Dedifferentiated amniotic fluid mesenchymal stem cell (primary cell): ENCODE data around the gene CDKAL1.

Experiments used
- DNase-seq: peaks from one replicate; pipeline ENCODE4 v3.0.0-alpha.2; 2016; ENCODE audit errors: extremely low spot score

Gene CDKAL1

DNA sequence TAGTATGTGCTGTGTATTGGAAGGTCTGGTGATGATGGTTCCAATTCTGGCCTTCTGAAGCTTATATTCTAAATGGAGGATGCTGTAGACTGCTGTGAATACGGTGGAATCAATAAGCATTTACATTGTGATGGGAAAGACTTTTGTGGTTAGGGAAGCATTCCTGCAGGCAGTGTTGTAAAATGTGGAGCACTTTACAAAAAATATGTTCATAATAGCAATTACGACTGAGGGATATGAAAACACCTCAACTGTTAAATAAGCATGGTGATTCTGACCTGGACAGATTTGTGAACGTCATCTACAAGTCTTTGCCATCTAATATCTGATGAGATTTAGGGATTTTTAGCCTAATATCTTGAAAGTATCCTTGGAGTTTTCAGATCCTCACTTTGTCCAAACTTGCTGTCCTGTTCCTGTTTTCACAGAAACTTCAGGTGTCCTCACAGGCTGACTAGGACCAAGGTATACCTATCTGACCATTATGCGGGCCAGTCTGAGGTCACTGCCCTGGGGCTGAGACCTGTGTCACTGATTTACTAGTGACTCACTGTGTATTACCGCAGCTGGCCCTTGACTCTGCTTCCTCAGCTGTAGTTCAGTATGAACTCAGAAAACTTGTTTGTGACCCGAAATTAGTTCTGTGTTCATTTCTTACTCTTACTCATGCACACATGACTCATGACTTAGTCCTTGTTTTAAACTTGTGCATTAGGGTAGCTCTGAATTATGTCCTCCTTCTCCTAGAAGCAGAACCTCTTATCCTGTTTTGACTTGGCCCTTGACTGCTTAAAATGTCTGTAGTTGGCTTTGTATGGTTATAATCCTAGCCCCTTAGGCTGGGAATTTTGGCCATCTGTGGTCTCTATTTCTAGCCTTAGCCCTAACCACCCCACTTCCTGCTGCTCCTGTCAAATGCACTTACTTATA is 343.0 kb downstream of the CDKAL1 start:
- peak; percentile 86 for DNase-seq

DNA sequence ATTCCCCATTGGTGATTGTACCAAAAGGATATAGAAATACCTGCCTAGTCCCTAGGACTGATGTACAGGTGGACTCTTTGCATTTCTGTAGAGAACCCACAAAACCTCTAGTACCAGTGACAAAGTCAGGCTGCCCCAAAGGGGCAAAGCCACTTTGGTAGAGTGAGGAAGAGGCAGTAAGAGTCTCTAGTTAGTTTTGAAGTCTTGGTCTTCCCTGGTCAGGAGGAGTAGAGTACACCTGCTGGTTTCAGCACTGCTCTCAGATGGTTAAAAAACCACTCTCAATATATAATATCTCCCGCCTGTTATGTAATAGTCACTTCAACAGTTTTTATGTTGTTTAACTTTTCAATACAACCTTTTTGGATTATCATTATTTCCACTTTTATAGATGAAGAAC is 344.9 kb downstream of the CDKAL1 start:
- no peak for DNase-seq

DNA sequence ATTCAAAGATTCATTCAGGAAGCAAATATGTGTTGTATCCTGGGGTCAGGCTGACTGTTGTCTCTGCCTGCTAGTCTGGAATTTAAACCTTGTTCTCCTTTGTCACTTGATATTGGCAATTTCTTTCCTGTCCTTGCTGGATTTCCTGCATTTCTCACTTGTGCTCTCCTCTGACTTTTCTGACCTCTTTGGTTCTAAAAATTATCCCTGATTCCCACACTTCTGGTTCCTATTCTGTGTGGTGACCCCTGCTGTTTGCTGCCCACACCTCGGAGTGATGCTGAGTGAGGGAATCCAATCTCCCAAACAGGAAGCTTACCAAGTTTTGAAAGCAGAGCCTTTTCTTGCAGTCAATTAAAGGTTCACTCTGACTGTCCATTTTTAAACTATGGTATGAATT is 345.3 kb downstream of the CDKAL1 start:
- DNase-seq: no peak

GRCh38 chr6:20881365-20881764 is 347.1 kb downstream of the CDKAL1 start:
- DNase-seq: no peak

DNA sequence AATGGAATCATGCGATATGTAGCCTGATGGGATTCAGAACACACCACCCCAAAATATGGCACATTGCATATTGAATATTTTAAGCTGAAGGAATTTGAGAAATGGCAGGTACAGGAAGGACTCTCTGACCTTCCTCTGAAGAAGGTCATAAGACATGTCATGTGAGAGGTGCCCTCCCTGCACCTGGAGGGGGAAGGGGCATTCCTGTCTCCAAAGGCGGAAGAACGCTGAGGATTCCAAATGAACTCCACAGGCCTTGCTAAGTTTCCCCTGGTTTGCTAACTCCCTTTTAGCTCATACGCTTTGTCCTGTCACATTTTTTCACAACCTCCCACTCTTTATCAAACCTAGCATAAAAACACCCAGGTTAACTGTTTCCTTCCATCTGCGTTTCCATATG is 347.8 kb downstream of the CDKAL1 start:
- no peak for DNase-seq

- DNase-seq: no peak
Measured at GRCh38 chr6:20885076-20885475, 350.8 kb downstream of the CDKAL1 start.

DNA sequence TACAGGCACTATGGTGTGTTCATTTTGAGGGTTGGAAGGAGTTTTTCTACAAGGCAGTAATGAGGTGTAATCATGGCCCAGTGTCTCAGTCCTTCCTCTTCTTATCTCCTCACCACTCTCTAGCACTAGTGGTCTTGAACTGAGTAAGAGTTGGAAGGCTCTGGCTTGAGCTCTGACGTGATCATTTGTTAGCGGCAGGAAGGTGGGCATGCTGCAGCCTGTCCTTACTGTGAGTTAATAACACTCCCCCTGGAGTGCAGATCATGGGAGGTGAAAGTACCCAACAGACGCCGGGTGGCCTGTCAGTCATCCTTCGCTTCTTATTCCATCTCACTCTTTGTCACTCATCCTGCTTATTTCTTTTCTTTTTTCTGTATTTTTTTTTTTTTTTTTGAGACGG is 356.9 kb downstream of the CDKAL1 start:
- DNase-seq: no peak

- no peak for DNase-seq
Measured at GRCh38 chr6:20892365-20892764, 358.1 kb downstream of the CDKAL1 start.

DNA sequence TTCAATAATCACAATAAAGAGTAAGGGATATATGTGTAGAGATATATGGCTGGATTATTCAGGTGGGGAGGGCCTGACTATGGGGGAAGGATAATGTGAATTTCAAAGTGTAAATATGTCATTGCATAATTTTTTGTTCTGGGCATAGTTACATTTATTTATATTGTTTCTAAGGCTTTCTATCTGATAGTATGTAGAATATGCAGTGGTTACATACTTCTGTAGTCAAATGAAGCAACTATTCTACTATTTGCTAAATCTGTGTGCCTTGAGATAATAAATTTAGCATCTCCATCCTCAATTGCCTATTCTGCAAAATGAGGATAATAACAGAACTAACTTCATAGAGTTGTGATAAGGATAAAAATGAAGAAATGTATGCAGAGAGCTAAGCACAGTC is 359.2 kb downstream of the CDKAL1 start:
- no peak for DNase-seq

DNA sequence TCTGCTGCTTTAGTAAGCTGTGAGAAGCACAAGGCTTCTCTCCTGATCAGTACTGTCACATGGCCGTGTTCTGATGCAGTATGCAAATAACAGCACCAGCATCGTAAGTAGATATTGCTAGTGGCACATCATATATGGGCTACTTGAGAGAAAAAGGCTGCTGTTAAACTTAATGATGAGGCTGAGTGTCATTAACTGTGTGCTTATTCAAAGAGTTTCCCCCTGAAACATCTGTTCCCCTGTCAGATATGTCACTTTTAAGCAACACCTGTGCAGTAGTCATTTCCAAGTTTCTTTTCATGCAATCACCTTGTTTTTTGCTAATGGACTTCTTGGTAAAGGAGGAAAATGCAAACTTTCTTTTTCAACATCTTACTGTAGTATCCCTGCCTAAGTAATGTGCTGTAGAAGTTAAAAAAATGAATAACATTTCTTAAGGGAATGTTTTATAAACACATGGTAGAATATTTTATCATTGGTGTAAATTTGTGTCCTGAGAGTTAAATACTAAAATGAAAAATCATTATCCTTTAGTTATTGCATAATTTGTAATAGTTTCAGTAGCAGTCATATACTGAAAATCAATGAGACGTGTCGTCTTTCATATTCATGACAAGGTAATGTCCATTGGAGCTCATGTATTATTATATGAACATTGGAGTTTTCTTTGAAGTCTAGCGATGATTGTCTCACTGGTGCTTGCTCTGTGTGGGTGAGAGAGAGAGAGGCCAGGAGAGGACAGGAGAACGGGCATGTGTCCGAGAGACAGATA is 366.3 kb downstream of the CDKAL1 start:
- DNase-seq: no peak

- no peak for DNase-seq
Measured at GRCh38 chr6:20905377-20905776, 371.1 kb downstream of the CDKAL1 start.

GRCh38 chr6:20906945-20907344 is 372.7 kb downstream of the CDKAL1 start:
- DNase-seq: peak; percentile 84

DNA sequence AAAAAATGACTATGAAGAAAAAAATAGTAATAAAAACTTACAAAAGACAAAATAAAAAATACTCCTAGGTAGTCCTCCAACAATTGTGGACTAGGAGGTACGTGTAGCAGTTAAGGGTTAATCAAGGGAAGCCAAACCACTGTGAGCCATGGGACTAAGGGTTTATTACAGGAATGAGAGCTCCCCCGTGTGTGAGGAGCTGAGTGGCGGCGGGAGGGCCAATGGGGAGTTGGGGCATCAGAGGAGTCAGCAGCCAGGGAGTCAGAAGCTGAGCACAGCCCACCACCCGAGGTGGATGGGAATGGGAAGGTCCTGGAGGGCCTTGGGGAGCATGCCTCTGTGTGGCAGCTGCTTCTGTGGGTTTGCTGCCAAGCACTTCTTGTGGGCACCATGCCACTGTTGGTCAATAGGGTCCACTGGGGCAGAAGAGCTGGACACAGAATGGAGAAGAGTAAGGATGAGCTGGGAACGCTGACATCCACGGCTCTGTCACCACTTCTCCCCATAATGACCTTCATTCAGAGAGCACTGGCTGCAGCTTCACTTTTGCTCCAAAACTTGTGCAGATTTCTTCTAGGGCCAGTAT is 373.3 kb downstream of the CDKAL1 start:
- no peak for DNase-seq

- no peak for DNase-seq
Measured at GRCh38 chr6:20909621-20910020, 375.4 kb downstream of the CDKAL1 start.

GRCh38 chr6:20911712-20912111 is 377.5 kb downstream of the CDKAL1 start:
- DNase-seq: no peak

GRCh38 chr6:20915156-20915555 is 380.9 kb downstream of the CDKAL1 start:
- no peak for DNase-seq

GRCh38 chr6:20915626-20916025 is 381.4 kb downstream of the CDKAL1 start:
- DNase-seq: no peak

DNA sequence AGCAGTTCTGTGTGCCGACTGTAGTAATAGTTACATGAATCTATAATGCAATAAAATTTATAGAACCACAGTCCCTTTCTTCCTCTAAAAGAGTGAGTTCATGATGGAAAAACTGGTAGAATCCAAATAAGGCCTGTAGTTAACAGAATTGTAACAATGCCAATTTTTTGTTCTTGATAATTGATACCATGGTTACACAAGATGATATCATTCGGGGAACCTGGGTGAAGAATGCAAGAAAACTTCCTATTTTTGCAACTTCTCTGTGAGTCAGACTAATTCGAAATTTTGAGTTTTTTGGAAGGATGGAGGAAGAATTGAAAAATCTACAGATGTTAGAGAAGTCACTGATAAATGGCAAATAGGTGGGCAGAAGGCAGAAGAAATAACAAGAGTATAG is 381.8 kb downstream of the CDKAL1 start:
- DNase-seq: no peak

DNA sequence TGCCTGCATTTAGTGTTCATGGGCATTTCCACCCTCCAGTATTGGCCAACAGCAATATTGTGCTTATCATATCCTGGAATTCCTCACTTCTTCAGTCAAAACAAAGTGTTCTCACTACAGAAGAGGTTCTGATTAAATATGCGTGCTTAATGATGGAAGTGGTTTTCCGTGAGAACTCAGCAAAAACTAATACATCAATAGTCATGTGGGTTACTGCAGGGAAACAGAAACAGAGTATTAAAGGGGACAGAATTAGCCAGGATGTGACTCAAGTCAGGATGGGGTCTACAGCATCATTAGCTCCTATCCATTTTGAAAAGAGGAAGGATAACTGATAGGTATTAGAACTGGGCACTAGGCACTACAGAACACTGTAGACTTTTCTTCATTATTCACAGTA is 384.6 kb downstream of the CDKAL1 start:
- no peak for DNase-seq

DNA sequence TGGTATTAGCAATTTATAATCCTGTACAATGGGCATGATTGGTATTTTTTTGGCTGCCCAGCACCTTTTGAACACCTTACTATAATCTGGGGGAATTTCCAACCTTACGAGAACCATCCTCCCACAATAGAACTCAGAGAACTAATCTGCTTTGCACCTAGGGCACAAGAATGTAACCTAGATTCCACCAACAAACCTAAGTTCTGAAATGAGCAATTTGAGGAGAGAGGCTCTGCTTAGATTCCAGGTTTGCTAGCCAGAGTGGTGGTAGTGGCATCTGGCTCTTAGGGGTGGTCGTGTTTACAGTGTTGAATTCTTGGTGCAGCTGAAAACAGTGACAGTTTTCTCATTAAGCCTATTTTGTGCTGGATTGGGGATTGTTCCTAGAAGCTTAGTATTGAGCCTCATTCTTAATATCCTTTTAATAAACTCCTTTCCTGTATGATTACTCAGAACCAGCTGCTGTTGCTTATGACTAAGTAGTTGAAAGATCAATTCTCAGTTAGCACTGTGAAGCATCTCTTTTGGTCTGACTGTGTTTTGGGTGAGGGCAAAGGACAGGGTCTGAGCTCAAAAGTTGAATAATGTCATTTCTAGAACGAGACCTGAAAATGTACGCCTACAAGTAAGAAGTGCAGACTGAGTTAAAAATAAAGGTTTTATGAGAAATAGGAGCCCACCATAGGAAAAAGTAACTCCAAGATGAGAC is 385.6 kb downstream of the CDKAL1 start:
- no peak for DNase-seq

GRCh38 chr6:20921578-20921977 is 387.3 kb downstream of the CDKAL1 start:
- no peak for DNase-seq

- no peak for DNase-seq
Measured at GRCh38 chr6:20922743-20923142, 388.5 kb downstream of the CDKAL1 start.
